Activated gamma-delta T cell treated with anti-CD3 and anti-CD28 coated beads, Interleukin-2, amount 50 U/mL, for 16 hours (primary cell): ENCODE results near the gene DENND5B.
"Not testable (repeated sequence)": the region's sequence is repeated elsewhere in the genome, so short reads cannot be mapped to it uniquely, and the experiment has no call there.

ENCODE experiments used
- DNase-seq: peaks from one replicate; pipeline ENCODE4 v3.0.0-alpha.2; 2020; ENCODE audit warnings: low read depth

Gene DENND5B

GRCh38 chr12:31590642-31591379 is at the start of gene DENND5B:
TSS of gene DENND5B (minus strand) at chr12:31591136. CDS start at chr12:31590832, 304 bp downstream.
- DNase-seq, result no peak

GRCh38 chr12:31634620-31635019 is 43.7 kb upstream of the DENND5B start:
- no peak for DNase-seq

- DNase-seq, result no peak
These were observed 42.5 kb upstream of the DENND5B start for GRCh38 chr12:31633464-31633863.

GRCh38 chr12:31631809-31632208 is 40.9 kb upstream of the DENND5B start:
- DNase-seq, result no peak

GRCh38 chr12:31631023-31631724 is 40.2 kb upstream of the DENND5B start:
- DNase-seq, result no peak

GRCh38 chr12:31629756-31630732 is 39.1 kb upstream of the DENND5B start:
- no peak for DNase-seq

- DNase-seq, result no peak
These were observed 36.6 kb upstream of the DENND5B start for GRCh38 chr12:31627456-31628054.

- DNase-seq, result no peak
These were observed 35.5 kb upstream of the DENND5B start for GRCh38 chr12:31626270-31626995.

- no peak for DNase-seq
These were observed 31.1 kb upstream of the DENND5B start for GRCh38 chr12:31622038-31622437.

GRCh38 chr12:31620311-31620710 is 29.4 kb upstream of the DENND5B start:
- DNase-seq, result no peak

- DNase-seq, result no peak
These were observed 27.5 kb upstream of the DENND5B start for GRCh38 chr12:31618228-31619025.

GRCh38 chr12:31612819-31613218 is 21.9 kb upstream of the DENND5B start:
- no peak for DNase-seq

- not testable (repeated sequence) for DNase-seq
These were observed 17.4 kb upstream of the DENND5B start for GRCh38 chr12:31608299-31608698.

- DNase-seq, result no peak
These were observed 14.6 kb upstream of the DENND5B start for GRCh38 chr12:31605531-31605930.

GRCh38 chr12:31603546-31604009 is 12.6 kb upstream of the DENND5B start:
- DNase-seq, result no peak

GRCh38 chr12:31600750-31601149 is 9.8 kb upstream of the DENND5B start:
- DNase-seq, result no peak

GRCh38 chr12:31600252-31600651 is 9.3 kb upstream of the DENND5B start:
- no peak for DNase-seq

GRCh38 chr12:31599053-31599452 is 8.1 kb upstream of the DENND5B start:
- DNase-seq, result no peak

GRCh38 chr12:31597066-31597465 is 6.1 kb upstream of the DENND5B start:
- no peak for DNase-seq

GRCh38 chr12:31594681-31595080 is 3.7 kb upstream of the DENND5B start:
- no peak for DNase-seq
